Colonic mucosa (tissue), 4 donors: ENCODE results near the gene TSHZ1. TPM values are rescaled to one million over a fixed set of nuclear protein-coding genes. Genes with fewer than 3 reads are reported as not detected.

Experiments
- DNase-seq: peaks from one replicate; pipeline ENCODE4 v3.0.0-alpha.2; 2020
- H3K27ac ChIP-seq: fragments of 200-600 bp; one replicate; pipeline ENCODE4 v1.8.0; 2021
- H3K27me3 ChIP-seq: fragments of 200-600 bp; one replicate; pipeline ENCODE4 v1.8.0; 2021
- H3K36me3 ChIP-seq: fragments of 200-600 bp; one replicate; pipeline ENCODE4 v1.8.0; 2021
- H3K4me1 ChIP-seq: fragments of 200-600 bp; one replicate; pipeline ENCODE4 v1.8.0; 2021; ENCODE audit warnings: mild to moderate bottlenecking
- H3K4me3 ChIP-seq: fragments of 200-600 bp; one replicate; pipeline ENCODE4 v1.8.0; 2021
- H3K9ac ChIP-seq, 2 donors: one replicate each; pipeline ENCODE4 v1.7.0; 2013; ENCODE audit warnings: control low read depth in 2 of 2, low read depth in 2 of 2, low read length in 2 of 2
- H3K9me3 ChIP-seq: fragments of 200-600 bp; one replicate; pipeline ENCODE4 v1.8.0; 2021
- CTCF ChIP-seq: fragments of 200-600 bp; IDR thresholded peaks from one replicate; pipeline ENCODE4 v1.8.0; 2022; ENCODE audit warnings: antibody characterized with exemption, mild to moderate bottlenecking
- intact Hi-C: fragments of 100-400 bp; cut with DNase I; formaldehyde crosslinking; loops from one replicate; pipeline ENCODE4 v1.14.1; 2022
- total RNA-seq, 2 donors: library from RNA; stranded (reverse); fragmentation: NEBNext Ultra II Directional in 1 of 2; extraction: Animal tissue kit (Norgen Biotek cat#: 25700) in 1 of 2; gene quantifications; one replicate each; pipeline ENCODE4 v1.2.1, GENCODE V29; 2021
- donor health status: healthy.
- donor health status: DM: no; HTN: no; CAD: no.
- donor health status: DM: no; HTN: no; CAD: no.

The TSHZ1 gene
- total RNA-seq, 2 donors from 2014 or later, result 16.6 to 34.3 TPM

- Histone ChIP-seq H3K27me3 (no peaks in the 10 kb centered on the region), H3K36me3 (no peaks in the 10 kb centered on the region), H3K4me1 (peaks cover 6% of the 10 kb centered on the region), H3K4me3 (no peak overlapping the region), H3K27ac (peak overlapping the region; percentile 12), H3K9ac (peak overlapping the region in 1 of 2 donors; percentile 41), H3K9me3 (no peaks in the 10 kb centered on the region)
- intact Hi-C loops, result no loop called here
- no peak for DNase-seq
- TF ChIP-seq CTCF, result no peak
These were observed 15.8 kb downstream of the TSHZ1 start for GRCh38 chr18:75226286-75226955.

- H3K4me1 ChIP-seq, result peaks cover 6% of the 10 kb centered on the region
- H3K4me3 ChIP-seq, result no peak overlapping the region
- H3K9ac ChIP-seq, result peak overlapping the region in 1 of 2 donors; percentile 41
- intact Hi-C loops, result no loop called here
- DNase-seq, result no peak
- peak overlapping the region; percentile 12 for H3K27ac ChIP-seq
- no peak for TF ChIP-seq CTCF
- no peaks in the 10 kb centered on the region for H3K36me3 ChIP-seq
- no peaks in the 10 kb centered on the region for H3K27me3 ChIP-seq
- no peaks in the 10 kb centered on the region for H3K9me3 ChIP-seq
These were observed 16.3 kb downstream of the TSHZ1 start for GRCh38 chr18:75226956-75227316.

GRCh38 chr18:75227535-75228296 lies 17.1 kb downstream of the TSHZ1 start:
- intact Hi-C loops, result no loop called here
- H3K36me3 ChIP-seq, result no peaks in the 10 kb centered on the region
- H3K9me3 ChIP-seq, result no peaks in the 10 kb centered on the region
- TF ChIP-seq CTCF, result no peak
- DNase-seq, result no peak
- no peak overlapping the region for H3K4me3 ChIP-seq
- H3K27ac ChIP-seq, result peak overlapping the region; percentile 12
- H3K9ac ChIP-seq, result no peak overlapping the region
- H3K4me1 ChIP-seq, result peaks cover 6% of the 10 kb centered on the region
- H3K27me3 ChIP-seq, result no peaks in the 10 kb centered on the region

GRCh38 chr18:75228967-75229366 lies 18.4 kb downstream of the TSHZ1 start:
- Histone ChIP-seq H3K4me3 (no peak overlapping the region), H3K36me3 (no peaks in the 10 kb centered on the region), H3K9ac (no peak overlapping the region), H3K27me3 (no peaks in the 10 kb centered on the region), H3K9me3 (no peaks in the 10 kb centered on the region), H3K27ac (no peak overlapping the region), H3K4me1 (peaks cover 6% of the 10 kb centered on the region)
- no peak for DNase-seq
- TF ChIP-seq CTCF, result no peak
- intact Hi-C loops, result no loop called here

- DNase-seq, result no peak
- Histone ChIP-seq H3K9ac (no peak overlapping the region), H3K36me3 (no peaks in the 10 kb centered on the region), H3K27me3 (no peaks in the 10 kb centered on the region), H3K27ac (no peak overlapping the region), H3K4me3 (no peak overlapping the region), H3K9me3 (no peaks in the 10 kb centered on the region), H3K4me1 (peaks cover 6% of the 10 kb centered on the region)
- intact Hi-C loops, result no loop called here
- no peak for TF ChIP-seq CTCF
These were observed 18.8 kb downstream of the TSHZ1 start for GRCh38 chr18:75229437-75229836.
